Central memory CD4-positive, alpha-beta T cell (primary cell): ENCODE results near the gene DPF3.

Experiments used
- DNase-seq: peaks from one replicate; pipeline ENCODE4 v3.0.0; 2022
- total RNA-seq, 3 experiments: gene quantifications; one replicate each; lab custom pipeline; 2026; lab: John Stamatoyannopoulos, UW

Gene DPF3
- total RNA-seq: 0.27 to 0.60 (median 0.39) reads per million in 3 experiments

DNA sequence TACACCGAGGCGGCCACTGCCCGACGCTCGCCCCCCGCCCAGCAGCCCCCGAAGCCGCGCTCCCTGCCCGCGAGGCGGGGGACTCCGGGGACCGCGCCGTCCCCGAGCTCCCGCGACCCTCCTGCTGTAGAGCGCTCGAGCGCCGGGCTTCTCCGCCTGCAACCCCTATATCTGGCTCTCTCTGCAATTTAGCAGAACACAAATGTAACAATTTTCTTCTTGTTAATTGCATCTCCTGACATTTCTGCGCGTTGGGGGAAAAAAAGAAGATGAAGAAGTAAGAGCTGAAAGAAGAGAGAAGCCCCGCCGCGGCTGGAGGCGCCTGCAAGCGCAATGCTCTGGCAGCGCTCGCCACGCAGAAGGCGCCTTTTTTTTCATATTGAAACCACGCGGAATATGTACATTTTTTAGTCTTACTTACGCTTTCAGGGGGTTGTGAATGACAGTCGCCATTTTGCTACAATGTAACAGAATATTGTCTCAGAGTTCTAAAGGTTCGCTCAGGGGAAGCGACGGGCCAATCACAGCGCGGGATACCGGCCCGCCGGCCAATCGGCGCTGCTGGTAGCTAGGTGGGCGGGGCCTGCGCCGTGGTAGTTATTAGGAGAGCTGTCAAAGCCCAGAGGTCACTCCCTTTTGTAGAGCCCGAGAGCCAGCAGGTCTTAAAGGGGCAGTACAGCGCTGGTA is at the start of gene DPF3:
DPF3 (minus strand) TSS at position 466 of the 687 bp plus-strand sequence; CDS start at position 453, 13 bp downstream.
- DNase-seq: peak; percentile 89

DNA sequence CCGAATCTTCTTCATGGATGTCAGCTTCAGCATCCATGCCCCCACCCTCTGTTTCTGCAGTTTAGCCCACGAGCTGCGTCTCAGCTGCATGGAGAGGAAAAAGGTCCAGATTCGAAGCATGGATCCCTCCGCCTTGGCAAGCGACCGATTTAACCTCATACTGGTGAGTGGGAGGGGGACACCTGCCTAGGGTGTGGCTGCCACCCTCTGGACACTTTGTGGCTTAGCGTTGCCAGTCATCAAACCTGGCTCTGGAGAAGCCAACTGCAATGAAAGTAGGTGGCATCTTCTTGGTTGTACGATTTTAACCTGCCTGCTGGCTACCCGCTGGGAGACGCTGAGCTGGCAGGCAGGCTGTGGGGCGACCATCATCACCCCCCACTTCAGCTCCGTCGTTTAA is 49.0 kb upstream of the DPF3 start:
- no peak for DNase-seq

DNA sequence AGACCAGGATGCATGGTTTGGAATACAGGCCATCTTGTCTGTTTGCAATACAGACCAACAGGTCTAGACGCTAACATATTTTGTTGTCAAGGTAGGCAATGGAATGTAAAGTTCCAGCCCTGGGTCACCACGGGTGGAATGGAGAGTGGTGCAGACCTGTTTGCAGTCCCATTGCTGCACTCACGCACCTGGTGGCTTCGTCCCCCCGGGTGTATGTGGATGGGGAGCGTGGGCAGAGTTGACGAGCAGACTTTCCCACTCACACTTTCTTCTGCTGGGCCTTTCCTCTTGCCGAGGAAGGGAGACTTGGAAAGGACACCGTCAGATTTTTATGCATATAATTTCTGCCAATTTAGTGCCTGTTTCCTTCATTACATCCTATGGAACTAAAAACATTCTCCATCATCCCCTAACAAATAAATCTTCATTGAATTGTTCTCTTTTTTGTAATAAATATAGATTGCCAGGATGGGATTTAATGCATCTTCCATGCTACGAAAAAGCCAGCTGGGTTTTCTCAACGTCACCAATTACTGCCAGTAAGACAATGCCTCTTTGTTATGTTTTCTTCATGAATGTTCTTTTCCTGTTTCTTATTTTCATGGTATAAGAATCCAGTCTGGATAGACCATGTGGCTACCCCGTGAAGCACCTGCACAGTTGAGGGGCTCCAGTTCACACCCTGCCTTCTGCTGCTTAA is 47.5 kb upstream of the DPF3 start:
- no peak for DNase-seq

DNA sequence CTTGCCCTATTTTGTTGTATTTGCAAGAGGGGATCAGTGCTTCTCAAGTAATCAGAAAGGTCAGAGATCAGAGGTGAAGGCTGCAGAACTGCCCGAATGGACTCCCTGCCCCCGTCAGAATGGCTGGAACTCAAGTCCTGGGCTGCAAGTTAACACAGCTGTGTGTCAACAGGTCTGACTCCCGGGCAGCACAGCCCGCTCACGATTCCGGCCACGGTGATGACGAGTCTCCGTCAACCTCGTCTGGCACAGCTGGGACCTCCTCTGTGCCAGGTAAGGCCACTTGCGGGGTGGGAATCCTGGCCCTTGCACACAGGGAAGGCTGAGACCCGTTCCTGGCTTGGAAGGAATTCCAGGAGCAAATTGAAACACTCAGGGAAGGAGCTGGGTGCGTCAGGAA is 45.7 kb upstream of the DPF3 start:
- DNase-seq: no peak

DNA sequence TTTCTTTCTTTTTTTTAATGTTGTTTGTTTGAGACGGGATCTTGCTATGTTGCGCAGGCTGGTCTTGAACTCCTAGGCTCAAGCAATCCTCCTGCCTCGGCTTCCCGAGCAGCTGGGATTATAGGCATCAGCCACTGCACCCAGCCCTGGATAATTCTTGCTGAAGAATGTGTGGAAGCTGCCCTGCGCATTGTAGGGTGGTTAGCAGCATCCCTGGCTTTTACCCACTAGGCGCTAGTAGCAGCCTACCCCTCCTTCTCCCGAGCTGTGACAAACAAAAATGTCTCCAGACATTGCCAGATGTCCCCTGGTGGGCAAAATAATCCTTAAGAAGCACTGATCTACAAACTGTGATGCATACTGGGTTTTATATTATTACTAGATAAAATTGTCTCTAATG is 39.0 kb upstream of the DPF3 start:
- DNase-seq: no peak

DNA sequence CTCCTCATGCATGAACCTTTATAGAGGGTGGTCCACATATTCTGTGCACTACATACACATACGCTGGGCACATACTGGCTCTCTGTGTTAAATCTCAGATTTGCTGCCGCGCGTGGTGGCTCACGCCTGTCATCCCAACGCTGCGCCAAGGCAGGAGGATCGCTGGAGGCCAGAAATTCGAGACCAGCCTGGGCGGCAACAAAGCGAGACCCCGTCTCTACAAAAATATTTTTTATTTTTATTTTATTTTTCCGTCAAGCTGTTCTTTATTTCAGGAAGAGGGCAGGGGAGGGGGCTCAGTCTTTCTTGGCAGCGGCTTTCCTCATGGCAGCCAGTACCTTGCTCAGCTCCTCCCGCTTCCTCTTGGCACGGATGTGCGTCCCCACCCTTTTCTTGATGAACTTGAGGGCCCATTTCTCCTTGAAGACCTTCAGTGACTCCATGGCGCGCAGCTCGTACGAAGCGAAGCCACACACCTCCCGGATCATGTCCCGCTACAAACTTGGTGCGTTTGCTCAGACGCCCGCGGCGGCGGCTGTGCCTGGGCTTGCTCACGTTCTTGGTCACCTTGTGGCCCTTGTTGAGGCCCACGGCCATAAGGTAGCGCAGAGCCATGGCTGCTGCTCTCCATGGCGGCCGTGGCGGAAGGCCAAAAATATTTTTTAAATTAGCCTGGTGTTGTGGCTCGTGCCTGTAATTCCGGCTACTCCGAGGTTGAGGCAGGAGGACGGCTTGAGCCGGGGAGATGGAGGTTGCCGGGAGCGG is 35.6 kb upstream of the DPF3 start:
- no peak for DNase-seq

DNA sequence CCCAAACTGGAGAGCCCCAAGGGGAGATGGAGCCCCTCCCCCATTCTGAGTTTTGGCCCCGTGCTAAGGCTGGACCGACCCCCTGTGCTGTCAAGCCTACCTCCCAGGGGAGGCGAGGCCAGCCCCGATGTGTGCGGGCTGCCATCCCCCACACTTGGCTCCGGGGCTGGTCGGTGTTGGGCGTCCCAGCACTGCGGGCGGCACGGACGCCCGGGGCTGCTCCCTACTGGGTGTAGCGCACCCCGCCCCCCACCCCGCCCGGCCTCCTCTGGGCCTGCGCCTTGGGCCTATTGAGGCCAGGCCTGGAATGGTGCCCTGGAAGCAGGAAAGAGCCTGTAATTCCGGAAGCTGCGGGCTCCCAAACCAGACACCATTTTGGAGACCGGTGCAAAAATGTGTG is 35.0 kb upstream of the DPF3 start:
- DNase-seq: no peak

DNA sequence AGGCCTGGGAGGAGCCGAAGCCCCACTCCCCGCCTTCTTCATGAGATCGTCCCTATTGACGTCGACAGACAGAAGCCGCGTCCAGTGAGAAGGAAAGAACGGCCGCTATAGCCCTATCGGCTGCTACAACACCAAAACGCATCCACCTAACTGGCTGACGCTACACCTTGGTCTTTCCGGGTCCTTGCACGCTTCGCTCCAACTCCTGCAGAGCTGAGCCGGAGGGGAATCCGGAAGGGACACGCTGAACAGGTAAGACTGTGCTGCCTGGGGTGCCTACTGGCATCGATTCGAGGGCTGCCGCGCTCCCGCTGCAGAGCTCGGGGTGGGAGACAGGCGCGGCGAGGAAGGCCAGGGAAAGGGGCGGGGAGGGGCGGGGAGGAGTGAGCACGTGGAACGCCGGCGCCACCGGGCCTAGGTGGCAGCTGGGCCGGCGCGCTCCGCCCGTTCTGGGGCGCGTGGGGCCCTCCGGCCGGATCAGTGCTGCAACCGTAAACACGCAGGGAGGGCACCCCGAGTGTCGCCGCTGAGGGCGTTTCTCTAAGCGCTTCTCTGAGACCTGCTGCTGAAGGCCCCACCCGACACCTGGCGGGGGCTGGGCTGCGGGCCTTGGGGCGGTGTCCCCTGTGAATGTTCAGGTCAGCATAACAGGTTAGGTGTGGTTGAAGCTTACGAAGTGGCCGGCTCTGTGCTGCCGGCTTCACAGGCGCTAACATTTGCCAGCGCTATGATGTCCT is 32.6 kb upstream of the DPF3 start, which contains the start of gene DCAF4:
DCAF4 (plus strand) TSS at position 173 of the 737 bp plus-strand sequence. CDS start 11,515 bp downstream, outside the sequence.
- DNase-seq: peak; percentile 93

DNA sequence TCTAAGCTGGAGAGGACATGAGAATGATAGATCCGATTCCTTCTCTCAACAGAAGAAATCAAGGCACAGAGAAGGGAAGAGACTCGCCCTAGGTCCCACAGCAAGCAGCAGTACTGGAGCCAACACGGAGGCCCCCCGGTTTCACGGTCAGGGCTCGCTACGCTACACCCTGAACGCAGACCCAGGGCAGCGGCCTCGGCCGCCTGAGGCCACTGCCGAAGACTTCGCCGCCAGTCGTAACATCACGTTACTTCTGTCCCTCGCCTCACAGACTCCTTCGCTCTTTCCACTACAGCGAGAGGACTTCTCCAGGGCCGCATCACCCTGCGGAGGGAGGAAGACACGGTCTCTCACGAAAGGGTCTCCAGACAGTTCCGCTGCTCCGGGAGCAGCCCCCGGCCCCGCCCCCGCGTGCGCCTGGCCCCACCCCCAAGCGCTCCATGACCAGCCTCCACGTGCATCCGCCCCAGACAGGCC is 32.0 kb upstream of the DPF3 start:
- DNase-seq: no peak

DNA sequence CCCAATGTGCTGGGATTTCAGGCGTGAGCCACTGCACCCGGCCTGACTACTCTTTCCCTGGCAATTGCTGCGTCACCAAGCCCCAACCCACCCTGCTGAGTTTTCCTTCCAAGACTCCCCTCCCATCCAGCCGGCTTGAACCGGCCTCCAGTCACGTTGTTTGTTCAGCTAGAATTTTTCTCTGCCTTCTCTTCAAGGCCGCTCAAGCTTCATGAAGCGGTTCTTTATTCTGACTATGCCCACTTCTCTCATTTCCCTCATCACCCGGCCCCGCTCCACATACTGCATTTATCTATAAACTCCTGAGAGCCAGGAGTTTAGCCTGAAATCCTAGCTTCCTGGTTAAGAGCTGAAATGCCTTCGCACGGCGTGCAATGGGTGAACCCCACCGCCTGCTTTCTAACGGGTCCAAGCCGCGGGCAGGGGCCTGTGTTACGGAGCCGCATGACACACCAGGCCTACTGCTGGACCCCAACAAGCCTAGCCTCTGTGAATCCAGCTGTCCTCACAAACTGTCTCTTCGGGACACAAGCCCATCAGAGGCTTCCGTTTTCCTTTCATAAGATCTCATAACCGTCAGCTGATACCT is 31.4 kb upstream of the DPF3 start:
- DNase-seq: no peak

DNA sequence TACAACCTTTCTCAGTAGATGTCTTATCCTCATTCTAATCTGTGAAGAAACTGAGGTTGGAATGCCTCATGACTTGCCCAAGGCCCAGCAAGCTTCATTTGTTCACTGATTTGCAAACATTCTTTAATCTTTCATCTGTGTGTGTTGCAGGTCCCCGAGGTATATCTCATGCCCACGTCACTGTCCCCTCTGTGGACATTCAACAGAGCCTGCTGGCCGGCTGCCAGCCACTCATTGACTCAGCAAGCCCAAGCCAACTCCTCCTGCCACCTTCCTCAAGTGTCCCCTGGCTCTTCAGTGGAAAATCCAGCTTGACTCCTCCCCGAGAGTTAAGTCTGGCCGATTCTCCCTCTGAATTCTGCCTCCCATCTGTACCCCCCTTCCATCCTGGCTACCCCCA is 30.4 kb upstream of the DPF3 start:
- no peak for DNase-seq

DNA sequence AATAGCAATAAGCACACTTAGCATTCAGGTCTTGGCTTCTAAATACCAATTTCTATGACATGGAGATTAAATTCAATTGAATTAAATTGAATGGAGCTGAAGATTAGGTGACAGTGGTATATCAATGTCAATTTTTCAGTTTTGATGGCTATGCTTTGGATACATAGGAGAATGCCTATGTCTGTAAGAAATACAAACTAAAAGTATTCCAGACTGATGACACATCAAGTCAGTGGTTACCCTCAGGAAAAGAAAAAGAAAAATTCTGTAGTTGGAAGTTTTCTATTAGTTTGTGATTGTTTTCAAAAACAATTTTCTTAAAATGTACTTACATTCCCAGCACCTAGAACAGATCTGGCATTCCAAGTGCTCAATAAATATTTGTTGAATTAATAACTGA is 27.5 kb upstream of the DPF3 start:
- no peak for DNase-seq

DNA sequence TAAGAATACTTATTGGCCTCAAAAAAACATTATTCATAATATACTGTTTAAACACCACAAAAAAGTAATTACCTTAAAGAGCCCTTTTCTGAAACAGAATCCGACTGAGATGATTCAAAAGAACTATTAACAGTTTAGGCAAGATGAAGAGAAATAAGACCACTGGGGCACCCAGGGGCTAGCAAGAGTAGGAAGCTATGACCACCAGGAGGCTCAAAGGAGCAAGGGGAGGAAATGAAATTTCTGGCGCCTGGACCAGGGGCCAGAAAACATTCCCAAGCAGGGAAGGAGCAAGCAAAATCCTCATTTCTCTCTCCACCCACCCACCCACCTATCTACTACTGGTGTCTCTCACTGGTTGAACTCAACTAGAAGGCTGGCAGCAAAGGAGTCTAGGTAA is 26.1 kb upstream of the DPF3 start:
- DNase-seq: no peak

DNA sequence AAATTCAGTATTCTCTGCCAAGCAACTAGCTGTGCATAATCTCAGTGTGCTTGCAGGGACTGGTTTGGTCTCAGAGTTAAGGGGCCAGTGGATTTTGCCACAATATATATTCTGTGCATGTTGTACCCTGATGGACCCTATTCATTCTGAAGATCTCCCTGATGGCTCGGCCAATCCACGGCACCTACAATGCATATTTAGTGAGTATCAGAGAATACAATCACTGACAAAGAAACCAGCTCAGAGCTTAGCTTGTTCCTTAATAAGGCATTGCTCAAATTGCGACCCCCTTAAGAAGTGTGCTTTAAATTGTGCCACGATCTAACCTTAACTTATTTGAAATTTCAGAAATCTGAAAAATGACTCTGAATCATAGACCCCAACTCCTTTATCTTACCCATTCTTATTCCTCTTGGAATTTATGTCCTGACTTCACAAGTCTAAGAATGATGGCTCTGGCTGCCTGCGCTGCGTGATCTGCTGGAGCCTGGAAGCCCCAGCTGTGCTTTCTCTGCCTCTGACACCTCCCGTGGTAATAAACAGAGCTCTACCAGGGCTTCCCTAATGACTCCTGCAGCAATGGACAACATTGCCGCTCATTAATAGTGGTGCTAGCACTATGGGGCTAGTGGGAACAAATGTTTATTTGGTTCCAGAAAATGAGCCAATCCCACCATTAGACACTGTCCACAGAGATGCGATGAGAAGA is 23.3 kb upstream of the DPF3 start:
- no peak for DNase-seq

DNA sequence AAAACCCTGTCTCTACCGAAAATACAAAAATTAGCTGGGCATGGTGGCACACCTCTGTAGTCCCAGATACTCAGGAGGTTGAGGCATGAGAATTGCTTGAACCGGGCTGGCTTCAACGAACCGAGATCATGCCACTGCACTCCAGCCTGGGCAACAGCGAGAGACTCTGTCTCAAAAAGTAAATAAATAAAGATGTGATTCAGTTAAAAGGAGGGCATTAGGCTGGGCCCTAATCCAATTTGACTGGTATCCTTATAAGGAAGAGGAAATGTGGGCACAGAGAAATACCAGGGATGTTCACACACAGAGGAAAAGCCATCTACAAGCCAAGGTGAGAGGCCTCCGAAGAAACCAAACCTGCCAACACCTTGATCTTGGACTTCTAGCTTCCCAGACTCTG is 22.3 kb upstream of the DPF3 start:
- DNase-seq: no peak

DNA sequence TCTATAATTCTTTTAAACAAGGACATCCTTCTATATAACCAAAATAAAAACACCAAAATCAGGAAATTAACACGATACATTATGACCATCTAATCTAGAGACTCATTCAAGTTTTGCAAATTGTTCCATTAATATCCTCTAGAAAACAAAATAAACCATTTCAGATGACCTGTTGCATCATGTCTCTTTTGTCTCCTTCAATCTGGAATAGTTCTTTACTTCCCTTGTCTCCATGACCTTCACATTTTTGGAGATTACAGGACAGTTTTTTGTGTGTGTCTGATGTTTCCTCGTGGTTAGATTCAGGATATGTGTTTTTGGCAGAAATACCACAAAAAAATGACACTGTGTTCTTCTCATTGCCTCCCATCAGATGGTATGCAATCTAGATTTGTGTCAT is 19.9 kb upstream of the DPF3 start:
- no peak for DNase-seq

DNA sequence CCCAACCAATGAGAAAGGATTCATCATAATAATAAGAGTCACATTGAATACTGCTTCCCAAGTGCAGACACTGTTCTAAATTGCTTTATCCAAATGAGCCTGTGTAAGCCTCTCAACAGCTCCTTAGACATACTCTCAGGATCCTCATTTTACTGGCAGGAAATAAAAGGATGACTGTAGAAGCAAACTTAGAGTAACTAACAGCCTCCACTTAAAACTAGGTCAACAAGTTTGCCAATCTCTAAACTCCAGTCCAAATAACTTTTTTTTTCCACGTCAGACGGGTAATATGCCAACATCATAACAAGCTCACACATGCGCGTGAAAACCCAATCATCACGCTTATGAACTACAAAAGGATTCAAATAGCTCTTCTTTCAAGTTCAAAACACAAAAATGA is 15.3 kb upstream of the DPF3 start:
- no peak for DNase-seq

DNA sequence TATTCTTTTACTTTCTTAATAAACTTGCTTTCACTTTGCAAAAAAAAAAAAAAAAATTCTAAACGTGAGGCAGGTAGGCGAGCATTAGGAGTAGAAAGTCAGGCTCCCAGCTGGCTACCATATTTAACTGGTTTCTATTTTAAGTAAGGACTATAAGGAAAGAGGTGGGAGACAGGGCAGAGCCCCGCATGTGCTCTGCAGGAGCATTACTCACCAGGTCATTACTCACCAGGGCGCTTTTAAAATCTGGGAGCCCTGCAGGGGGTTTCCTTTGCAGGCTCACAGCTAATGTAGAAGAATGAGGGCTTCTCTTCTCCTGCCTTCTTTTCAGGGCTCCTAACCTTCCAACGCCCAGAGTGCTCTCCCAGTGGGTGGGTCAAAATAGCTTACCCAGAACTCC is 14.0 kb upstream of the DPF3 start:
- no peak for DNase-seq

DNA sequence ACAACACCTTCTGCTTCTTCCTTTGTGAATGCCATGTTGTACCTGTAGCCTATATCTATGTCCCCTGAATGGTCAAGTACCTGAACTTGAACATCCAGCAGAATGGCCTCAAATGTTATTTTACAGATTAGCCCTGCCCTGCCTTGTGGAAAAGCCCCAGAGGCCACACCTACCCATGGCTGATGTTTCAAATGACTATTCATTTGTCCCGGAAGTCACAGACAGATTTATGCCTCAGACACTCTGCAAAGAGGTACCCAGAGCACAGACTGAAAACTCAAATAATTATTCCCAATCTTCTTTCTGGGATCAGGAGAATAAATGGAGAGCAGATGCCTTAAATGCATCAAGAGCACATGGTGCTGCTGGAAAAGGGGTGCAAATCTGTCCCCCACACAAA is 13.0 kb upstream of the DPF3 start:
- no peak for DNase-seq

DNA sequence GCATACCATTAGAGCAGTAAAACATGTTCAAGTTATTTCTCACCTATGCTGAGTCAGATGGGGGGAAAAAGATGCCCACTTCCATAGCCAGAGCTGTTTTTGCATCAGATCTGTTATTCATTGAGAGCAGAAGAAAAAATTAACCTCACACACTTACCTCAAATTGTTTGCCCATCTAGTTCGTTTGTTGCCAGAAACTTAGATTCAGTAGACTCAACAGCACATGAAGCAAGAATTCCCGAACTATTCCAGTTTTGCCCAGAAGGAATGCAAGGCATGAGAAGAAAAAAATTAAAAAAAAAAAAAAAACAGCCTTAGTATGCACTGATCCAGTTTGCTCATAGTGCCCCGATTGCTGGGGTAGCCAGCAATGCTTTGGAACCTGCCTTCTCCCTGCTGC is 12.4 kb upstream of the DPF3 start:
- DNase-seq: no peak

DNA sequence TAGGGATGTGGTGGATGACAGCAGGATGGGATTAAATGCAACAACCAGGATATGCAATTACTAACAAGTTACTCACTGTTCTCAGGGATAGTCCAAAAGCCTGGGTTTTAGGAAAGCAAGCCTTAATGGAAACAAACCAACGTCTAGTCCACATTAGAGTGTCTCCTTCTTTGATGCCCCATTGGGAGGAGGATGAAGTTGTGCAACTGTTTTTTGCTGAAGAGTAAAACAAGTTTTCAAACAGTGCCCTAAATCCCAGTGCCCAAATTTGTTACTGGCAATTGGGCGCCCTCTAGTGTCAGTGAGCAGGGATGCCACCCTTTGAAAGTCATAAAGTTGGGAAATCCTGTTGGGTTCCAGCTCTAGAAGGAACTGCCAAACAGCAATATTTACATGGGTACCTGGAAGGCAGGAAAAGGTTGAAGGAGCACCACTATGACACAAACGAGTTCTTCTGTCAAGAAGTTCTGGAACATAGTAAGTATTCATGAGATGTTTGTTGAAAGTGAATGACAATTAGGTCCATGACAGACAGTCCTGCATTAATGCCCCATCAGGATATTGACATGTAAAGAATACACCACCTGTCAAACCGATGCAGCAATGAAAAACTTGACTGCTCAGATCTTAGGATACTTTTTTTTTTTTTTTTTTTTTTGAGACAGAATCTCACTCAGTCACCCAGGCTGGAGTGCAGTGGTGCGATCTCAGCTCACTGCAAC is 11.1 kb upstream of the DPF3 start:
- peak; percentile 65 for DNase-seq
